NCI-H2081 treated with DMSO at 0.1 percent for 48 hours (cell line): ENCODE results near the gene DNAH7.
A peak's percentile ranks its signal among the peaks of the same experiment; 100 is the strongest.

ENCODE experiments used
- DNase-seq: peaks from one replicate; lab custom pipeline; 2025; lab: John Stamatoyannopoulos, UW

Gene DNAH7

DNA sequence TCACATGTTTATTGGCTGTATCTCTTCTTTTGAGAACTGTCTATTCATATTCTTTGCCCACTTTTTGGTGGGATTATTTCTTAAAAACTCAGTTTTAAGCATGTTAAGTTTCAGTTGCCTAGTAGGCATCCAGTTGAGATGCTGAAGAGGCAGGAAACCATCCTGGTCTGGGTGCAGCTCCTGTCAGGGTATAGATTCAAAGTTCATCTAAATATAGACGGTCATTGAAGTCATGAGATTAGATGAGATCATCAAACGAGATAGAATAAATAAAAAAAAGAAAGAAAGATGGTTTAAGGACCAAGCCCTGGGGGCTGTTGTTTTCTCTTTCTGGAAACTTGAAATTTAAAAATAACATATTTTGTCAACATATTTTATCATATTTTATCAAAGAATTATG is 9.2 kb upstream of the DNAH7 start:
- DNase-seq: no peak

DNA sequence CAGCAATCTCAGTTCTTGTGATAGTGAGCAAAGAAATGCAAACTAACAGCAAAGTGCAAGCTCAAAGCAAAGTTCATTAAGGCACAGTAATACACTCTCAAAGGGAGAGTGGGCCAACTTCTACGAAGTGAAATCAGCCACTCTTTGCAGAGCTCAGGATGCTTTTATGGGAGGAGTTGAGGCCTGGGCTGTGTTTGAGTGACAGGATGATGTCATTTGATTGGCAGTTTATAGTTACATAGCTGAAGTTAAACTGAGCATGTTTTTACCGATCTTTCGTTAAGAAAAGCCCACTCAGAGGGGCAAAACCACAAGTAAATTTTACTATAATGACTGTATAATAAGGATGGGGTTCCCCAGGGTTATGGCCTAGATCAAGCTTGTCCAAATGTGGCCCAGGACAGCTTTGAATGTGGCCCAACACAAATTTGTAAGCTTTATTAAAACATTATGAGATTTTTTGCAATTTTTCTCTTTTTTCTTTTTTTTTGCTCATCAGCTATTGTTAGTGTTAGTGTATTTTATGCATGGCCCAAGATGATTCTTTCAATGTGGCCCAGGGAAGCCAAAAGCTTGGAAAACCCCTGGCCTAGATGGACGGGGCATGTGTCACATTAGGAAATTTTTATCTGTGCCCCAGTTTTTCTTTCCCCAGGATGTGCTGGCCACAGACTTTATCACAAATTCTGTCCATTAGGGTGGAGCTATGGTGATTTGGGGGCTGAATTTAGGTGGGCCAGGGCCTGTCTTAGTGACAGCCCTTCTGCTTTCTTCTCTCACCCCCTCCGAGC is 8.3 kb upstream of the DNAH7 start:
- DNase-seq: no peak

DNA sequence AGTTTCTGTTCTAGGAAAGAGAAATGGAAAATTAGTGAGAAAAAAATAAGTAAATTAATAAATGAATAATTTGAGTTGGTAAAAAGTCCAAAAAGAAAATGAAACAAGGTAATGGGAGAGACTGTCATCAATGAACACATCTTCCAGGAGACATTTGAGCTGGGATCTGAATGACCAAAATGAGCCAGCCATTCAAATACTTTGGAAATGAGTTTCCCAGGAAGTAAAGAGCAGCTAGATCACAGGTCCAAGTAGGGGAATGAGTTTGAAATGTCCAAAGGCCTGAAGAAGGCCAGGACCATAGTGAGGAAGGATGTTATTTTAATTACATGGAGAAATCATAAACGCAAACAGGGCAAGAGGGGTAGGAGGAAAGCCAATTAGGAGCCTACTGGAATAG is 6.6 kb upstream of the DNAH7 start:
- DNase-seq: no peak

- DNase-seq: no peak
Measured at GRCh38 chr2:196074631-196075030, 6.0 kb upstream of the DNAH7 start.

DNA sequence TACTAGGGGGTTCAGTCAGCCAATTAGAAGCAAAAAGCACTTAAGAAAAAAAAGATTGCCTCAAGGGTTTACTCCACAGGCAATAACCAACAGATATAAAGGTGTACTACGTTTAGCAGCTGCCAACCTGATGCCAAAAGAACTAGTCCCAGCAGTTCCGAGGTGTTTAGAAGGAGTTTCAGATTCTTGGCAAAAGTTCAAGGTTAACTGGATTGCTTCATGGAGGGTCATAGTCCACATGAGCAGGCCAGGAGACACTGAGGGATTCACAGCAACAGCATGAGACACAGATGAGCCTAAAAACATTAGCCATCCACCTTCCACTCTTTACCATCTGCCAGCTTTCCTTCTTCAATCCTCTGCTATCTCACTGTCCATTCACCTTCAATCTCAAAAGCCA is 4.9 kb upstream of the DNAH7 start:
- no peak for DNase-seq

- DNase-seq: no peak
Measured at GRCh38 chr2:196067088-196067382, 1.6 kb downstream of the DNAH7 start.

DNA sequence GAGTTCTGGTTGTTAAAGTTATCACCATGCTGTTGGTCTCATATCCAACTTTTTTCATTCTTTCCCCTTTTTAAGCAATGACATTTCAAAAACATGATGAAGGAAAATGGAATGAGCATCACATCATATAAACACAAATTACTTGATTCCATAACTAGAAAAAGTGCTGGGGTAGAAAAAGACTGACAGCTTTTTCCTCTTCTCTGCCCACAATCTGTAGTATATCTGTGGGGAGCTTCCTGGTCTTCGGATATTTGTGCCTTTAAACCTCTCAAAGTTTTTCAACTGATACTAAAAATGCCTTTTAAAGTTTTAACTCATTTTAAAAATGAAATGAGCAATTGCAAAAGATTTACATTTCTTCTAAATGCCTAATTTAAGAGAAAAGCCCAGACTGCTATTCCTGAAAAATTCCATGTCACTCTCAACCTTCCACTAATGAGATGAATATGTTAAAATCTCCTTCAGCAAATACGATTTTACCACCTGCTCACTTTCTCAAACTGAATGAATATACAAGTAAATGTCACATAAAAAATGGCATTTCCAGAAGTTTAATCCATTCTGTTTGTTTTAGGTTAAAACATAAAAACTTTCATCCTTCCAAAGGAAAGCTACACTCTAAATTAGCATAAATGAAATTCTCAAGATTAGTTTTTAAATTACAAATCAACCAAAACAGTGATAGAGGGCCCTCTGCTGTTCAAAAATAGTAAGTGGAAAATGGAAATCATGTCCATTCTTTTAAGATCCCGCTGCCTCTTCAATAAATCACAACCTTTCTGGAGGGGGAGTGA is 2.1 kb downstream of the DNAH7 start:
- DNase-seq: peak; percentile 10

GRCh38 chr2:196063773-196064172 is 4.9 kb downstream of the DNAH7 start:
- DNase-seq: no peak

GRCh38 chr2:196059491-196059960 is 9.1 kb downstream of the DNAH7 start:
- no peak for DNase-seq

DNA sequence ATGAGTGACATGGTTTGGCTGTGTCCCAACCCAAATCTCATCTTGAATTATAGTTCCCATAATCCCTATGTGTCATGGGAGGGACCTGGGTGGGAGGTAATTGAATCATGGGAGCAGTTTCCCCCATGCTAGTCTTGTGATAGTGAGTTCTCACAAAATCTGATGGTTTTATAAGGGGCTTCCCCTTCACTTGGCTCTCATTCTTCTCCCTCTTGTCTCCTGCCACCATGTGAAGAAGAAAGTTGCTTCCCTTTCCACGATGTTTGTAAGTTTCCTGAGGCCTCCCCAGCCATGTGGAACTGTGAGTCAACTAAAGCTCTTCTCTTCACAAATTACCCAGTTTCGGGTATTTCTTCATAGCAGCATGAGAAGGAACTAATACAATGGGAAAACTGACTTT is 14.0 kb downstream of the DNAH7 start:
- DNase-seq: no peak

DNA sequence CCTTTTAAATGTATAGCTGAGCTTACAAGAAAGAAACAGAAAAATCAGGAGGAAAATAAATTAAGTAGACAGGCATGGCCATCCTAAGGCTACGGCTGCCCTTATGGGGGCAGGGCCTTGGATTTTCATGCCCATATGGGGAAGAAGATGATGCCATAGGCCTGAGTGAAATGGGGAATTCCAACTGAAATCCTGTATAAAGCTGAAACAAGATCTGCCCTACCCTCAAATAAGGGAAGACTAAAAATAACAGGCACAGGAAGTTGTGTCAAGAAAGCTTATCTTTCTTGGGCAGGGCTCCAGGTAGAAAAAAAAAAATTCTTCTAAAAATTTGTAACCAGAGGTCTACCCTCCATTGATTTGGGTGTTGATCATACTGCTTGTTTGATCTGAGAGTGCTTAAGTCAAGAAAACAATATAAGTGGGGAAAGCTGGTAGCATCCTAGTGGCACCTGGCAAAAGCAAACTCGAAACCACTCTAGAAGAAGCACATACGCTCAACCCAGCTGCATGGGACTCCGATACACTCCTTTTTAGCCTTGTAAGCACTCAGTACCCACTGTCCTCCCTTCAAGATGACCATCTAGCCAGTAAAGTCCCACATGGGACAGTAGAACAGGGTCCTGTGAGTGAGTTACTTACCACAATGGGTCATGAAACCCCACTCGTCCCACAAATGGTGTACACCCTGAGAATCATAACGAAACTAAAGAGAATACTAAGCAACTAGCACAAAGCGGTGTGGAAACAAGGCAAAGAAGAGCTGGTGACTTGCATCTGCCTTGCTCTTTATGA is 22.3 kb downstream of the DNAH7 start:
- no peak for DNase-seq

DNA sequence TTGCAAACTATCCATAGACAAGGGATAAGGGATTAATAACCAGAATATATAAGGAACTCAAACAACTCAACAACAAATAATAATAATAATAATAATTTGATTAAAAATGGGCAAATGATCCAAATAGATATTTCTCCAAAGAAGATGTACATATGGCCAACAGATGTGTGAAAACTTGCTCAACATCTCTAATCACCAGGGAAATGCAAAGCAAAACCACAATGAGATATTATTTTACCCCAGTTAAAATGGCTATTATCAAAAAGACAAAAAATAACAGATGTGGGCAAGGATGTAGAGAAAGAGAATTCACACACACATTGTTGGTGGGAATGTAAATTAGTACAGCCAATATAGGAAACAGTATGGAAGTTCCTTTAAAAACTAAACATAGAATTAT is 26.9 kb downstream of the DNAH7 start:
- no peak for DNase-seq

DNA sequence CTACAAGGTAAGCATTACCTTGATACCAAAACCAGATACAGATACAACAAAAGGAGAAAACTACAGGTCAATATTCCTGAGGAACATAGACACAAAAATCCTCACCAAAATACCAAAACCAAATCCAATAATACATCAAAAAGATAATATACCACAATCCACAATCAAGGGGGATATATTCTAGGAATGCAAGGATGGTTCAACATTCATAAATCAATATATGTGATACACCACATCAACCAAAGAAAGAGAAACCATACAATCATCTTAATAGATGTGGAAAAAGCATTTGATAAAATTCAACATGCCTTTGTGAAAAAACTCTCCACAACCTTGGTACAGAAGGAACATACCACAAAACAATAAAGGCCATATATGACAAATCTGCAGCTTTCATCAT is 28.4 kb downstream of the DNAH7 start:
- DNase-seq: no peak

- no peak for DNase-seq
Measured at GRCh38 chr2:196036442-196036841, 32.2 kb downstream of the DNAH7 start.

DNA sequence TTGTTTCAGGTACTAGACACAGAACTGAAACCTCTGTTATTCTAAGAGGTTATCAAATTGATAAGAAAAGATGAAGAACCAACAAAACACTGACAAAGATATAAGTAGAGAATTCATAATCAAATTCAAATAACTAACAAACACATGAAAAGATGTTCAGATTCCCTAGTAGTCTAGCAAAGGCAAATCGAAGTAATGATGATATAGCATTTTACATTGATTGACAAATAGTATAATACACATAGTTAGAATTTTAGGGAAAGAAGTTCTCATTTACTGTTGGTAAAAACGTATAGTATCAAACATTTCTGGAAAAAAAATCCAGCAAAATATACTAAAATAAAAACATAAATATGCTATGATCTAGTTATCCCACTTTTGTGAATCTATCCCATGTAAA is 50.6 kb downstream of the DNAH7 start:
- no peak for DNase-seq

DNA sequence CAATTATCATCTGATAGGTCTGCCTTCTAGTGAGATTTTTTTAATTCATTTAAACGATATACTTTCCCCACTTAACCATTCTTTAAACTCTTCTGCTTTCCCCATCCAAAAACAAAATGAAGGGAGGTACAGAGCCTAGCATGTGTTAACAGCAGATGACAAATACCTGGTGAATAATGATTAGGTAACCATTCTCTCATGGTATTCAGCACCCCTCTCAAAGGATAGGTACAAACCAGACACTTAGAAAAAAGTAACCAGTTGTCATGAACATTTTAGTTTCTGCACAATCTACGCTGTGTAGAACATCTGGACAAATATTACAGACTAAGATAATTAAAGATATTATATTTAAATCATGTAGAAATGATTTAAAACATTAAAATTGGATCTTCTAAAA is 56.3 kb downstream of the DNAH7 start:
- no peak for DNase-seq

- no peak for DNase-seq
Measured at GRCh38 chr2:196000551-196000950, 68.1 kb downstream of the DNAH7 start.

DNA sequence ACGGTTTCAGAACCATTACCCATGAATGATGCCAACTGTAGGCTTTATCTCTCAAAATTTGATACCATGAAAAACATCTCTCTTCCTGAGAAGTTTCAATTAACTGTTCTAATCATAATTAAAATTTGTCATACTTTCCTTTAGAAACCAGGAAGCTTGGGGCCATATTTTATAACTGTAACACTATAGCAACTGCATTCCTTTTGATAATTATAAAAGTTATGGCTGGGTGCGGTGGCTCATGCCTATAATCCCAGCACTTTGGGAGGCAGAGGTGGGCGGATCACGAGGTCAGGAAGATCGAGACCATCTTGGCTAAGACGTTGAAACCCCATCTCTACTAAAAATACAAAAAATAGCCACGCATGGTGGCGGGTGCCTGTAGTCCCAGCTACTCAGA is 70.6 kb downstream of the DNAH7 start:
- DNase-seq: no peak

- DNase-seq: no peak
Measured at GRCh38 chr2:195995499-195995898, 73.1 kb downstream of the DNAH7 start.

DNA sequence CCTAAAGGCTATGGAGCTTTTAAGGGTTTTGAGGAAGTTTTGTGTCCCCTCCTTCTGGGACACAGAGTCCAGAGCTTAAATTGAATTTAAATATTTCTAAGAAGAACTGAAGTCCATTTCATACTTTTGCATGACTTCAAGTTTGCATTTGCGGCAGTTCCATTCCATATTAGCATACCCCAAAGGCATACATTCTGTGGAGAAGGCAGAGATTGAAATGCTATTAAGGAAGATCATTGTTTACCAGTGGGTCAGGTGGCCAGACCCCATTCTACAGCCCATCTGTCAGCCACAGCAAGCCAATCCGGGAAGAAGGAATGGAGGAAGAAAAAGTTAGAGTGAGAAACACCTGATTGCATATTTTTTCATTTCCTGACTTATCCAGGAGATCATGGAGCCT is 75.0 kb downstream of the DNAH7 start:
- DNase-seq: no peak

GRCh38 chr2:195985741-195986140 is 82.9 kb downstream of the DNAH7 start:
- DNase-seq: no peak

DNA sequence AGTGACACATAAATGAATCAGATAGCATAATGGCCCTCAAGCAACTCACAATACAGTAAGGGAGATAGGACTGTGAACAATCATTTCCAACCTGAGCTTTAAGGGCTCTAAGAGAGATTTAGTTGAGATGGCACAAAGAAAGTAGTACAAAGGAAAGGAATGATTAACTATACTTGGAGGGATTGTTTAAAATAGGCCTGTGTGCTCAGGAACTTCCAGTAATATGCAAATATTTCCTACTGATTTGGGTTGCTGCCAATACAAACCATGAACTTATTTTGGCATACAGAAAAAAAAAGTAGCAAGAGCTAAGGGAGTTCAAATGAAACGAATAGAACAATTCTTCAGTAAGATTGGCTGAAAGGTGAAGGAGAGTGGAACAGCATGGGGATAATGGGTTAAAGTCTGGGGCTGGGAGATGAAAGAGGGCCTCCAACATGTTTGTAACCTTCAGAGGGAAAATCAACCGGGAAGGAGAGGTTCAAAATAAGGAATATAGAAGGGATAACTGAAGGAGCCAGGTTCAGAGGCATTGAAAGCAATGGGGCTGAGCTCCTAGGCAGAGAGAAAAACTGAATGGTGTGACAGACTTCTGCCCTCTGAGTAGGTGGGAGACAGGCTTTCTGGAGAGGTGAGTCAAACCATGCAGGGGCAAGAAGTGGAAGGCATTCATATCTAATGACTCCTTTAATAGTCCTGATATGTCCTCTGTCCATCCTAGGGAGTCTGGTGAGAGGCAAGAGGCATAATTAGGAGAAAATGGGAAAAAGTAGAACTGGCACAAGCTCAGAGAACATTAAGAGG is 83.5 kb downstream of the DNAH7 start:
- DNase-seq: no peak
